Transverse colon (tissue), 4 donors: Measurements from ENCODE around the gene EHD4. TPM values are rescaled to one million over a fixed set of nuclear protein-coding genes. Genes with fewer than 3 reads are reported as not detected.

ENCODE experiments used
- DNase-seq: peaks from one replicate; pipeline ENCODE4 v3.0.0-alpha.2; 2019
- H3K27ac ChIP-seq, 4 donors: fragments of 200-600 bp; sonication (generic); 2 replicates each; pipeline ENCODE4 v1.5.1; 2016 to 2018; ENCODE audit warnings: inconsistent platforms in 4 of 4
- H3K27me3 ChIP-seq: fragments of 200-600 bp; sonication (generic); 2 replicates; pipeline ENCODE4 v1.5.1; 2017; ENCODE audit warnings: inconsistent platforms
- H3K36me3 ChIP-seq, 4 donors: fragments of 200-600 bp; sonication (generic); 2 replicates each; pipeline ENCODE4 v1.5.1; 2017 to 2019; ENCODE audit warnings: inconsistent platforms in 4 of 4
- H3K4me1 ChIP-seq, 4 donors: fragments of 200-600 bp; sonication (generic); 2 replicates each; pipeline ENCODE4 v1.5.1; 2017 to 2020; ENCODE audit warnings: inconsistent platforms in 4 of 4
- H3K4me3 ChIP-seq, 4 donors: fragments of 200-600 bp; sonication (generic); 1 replicate in 1 of 4; 2 replicates in 3 of 4; pipeline versions ENCODE4 v1.5.1 to v1.6.1; 2017 to 2019; ENCODE audit warnings: inconsistent platforms in 4 of 4
- H3K9me3 ChIP-seq, 2 donors: fragments of 200-600 bp; sonication (generic); 2 replicates each; pipeline ENCODE4 v1.5.1; 2017 to 2019; ENCODE audit warnings: inconsistent platforms in 2 of 2
- EP300 ChIP-seq: sonication (generic); formaldehyde crosslinking; IDR thresholded peaks from one replicate; pipeline ENCODE4 v1.6.1; 2017; ENCODE audit warnings: antibody characterized with exemption, low read depth
- POLR2A ChIP-seq: fragments of 450-650 bp; IDR thresholded peaks from one replicate; pipeline ENCODE4 v1.6.1; 2016; ENCODE audit warnings: antibody characterized with exemption, mild to moderate bottlenecking, moderate library complexity
- POLR2AphosphoS5 ChIP-seq, 3 donors: sonication (generic); formaldehyde crosslinking; IDR thresholded peaks; one replicate each; pipeline ENCODE4 v1.6.1; 2016; ENCODE audit warnings: antibody characterized with exemption in 3 of 3
- WGBS, 2 donors: methylation state at CpG; one replicate each; pipeline ENCODE4 v1.1.5; 2018; ENCODE audit warnings: low coverage in 1 of 2; 5-methylcytosine and 5-hydroxymethylcytosine counted together
- in situ Hi-C, 4 donors: fragments of 200-750 bp; cut with MboI; loops; one replicate each; pipeline versions ENCODE4 v1.15.0 to v1.15.1; 2017; ENCODE audit warnings: low sequenced_read_pairs in 3 of 4, low pct_ligation_motif_present in 1 of 4, low pct_unique_long_range_greater_than_20kb in 1 of 4
- intact Hi-C: fragments of 100-400 bp; cut with DNase I; formaldehyde crosslinking; loops from one replicate; pipeline ENCODE4 v1.15.1; 2023; ENCODE audit warnings: low total_unique reads
- total RNA-seq, 4 donors: library from RNA; depleted of rRNA; stranded (reverse); fragments of >200 nt; gene quantifications; one replicate each; pipeline ENCODE4 v1.1.0, GENCODE V29; 2016
- TF ChIP-seq, protein P1 (sequence below), 5 experiments: fragments of 200-600 bp in 3 of 5; fragments of 450-650 bp in 2 of 5; sonication (generic) in 3 of 5; IDR thresholded peaks; 1 replicate in 2 of 5; 2 replicates in 3 of 5; pipeline ENCODE4 v1.5.1; 2016 to 2017; ENCODE audit warnings: antibody characterized with exemption in 5 of 5, inconsistent platforms in 3 of 5, mild to moderate bottlenecking in 2 of 5, moderate library complexity in 1 of 5

EHD4 gene
- total RNA-seq, 4 donors from 2014 or later, result 16.9 to 55.4 (median 35.5) TPM

GRCh38 chr15:41984622-41985021 lies 12.3 kb upstream of the EHD4 start:
- H3K27ac ChIP-seq, result no peak overlapping the region
- no peaks in the 10 kb centered on the region for H3K27me3 ChIP-seq
- in situ Hi-C loops, result no loop called here
- no peaks in the 10 kb centered on the region for H3K9me3 ChIP-seq
- no peaks in the 10 kb centered on the region for H3K36me3 ChIP-seq
- H3K4me3 ChIP-seq, result no peak overlapping the region
- intact Hi-C loops, result no loop called here
- peak; percentile 1 for DNase-seq
- H3K4me1 ChIP-seq, result peaks cover 5 to 16% (median 15%) of the 10 kb centered on the region in 4 donors
- WGBS, 2 donors, result 86% methylated on average over 5 of the region's 5 CpGs; no CpG with 5 or more reads in 1 of the 2 donors
- TF ChIP-seq POLR2AphosphoS5 (IDR thresholded peaks at IDR 0.05), result no peak
- TF ChIP-seq, protein P1, sequence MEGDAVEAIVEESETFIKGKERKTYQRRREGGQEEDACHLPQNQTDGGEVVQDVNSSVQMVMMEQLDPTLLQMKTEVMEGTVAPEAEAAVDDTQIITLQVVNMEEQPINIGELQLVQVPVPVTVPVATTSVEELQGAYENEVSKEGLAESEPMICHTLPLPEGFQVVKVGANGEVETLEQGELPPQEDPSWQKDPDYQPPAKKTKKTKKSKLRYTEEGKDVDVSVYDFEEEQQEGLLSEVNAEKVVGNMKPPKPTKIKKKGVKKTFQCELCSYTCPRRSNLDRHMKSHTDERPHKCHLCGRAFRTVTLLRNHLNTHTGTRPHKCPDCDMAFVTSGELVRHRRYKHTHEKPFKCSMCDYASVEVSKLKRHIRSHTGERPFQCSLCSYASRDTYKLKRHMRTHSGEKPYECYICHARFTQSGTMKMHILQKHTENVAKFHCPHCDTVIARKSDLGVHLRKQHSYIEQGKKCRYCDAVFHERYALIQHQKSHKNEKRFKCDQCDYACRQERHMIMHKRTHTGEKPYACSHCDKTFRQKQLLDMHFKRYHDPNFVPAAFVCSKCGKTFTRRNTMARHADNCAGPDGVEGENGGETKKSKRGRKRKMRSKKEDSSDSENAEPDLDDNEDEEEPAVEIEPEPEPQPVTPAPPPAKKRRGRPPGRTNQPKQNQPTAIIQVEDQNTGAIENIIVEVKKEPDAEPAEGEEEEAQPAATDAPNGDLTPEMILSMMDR (IDR thresholded peaks at IDR 0.05), result no peak
- TF ChIP-seq EP300, result no peak
- no peak for TF ChIP-seq POLR2A

- no peaks in the 10 kb centered on the region for H3K36me3 ChIP-seq
- intact Hi-C loops, result no loop called here
- no peak overlapping the region for H3K4me3 ChIP-seq
- no peaks in the 10 kb centered on the region for H3K27me3 ChIP-seq
- H3K27ac ChIP-seq, result no peak overlapping the region
- peaks cover 5 to 16% (median 15%) of the 10 kb centered on the region in 4 donors for H3K4me1 ChIP-seq
- DNase-seq, result peak; percentile 7
- 83 to 85% methylated on average over 13 to 17 of the region's 17 CpGs for WGBS, 2 donors
- in situ Hi-C loops, result no loop called here
- TF ChIP-seq POLR2A (no peak), POLR2AphosphoS5 (IDR thresholded peaks at IDR 0.05) (no peak), EP300 (no peak)
- TF ChIP-seq, protein P1 (IDR thresholded peaks at IDR 0.05), result no peak
- H3K9me3 ChIP-seq, result no peaks in the 10 kb centered on the region
These were observed 11.5 kb upstream of the EHD4 start for GRCh38 chr15:41983621-41984571.

DNA sequence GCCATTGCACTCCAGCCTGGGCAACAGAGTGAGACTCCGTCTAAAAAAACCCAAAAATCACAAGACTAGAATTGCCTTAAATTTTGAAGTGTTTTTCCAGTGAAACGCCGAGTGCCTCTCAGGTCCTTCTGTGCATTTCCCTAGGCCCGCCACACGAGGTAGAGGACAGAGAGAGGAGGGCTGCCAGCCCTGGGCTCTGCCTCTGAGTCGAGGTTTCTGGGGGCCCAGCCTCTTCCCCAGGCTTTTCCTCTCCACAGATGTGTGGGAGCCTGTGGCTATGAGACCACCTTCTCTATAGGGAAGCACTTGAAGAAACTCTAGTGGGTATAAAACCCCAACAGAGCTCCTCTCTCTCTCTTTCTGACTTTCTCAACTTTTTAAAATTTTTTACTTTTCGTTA lies 10.9 kb upstream of the EHD4 start:
- Histone ChIP-seq H3K4me1 (peaks cover 5 to 16% (median 15%) of the 10 kb centered on the region in 4 donors), H3K9me3 (no peaks in the 10 kb centered on the region), H3K27me3 (no peaks in the 10 kb centered on the region), H3K36me3 (no peaks in the 10 kb centered on the region), H3K27ac (no peak overlapping the region), H3K4me3 (no peak overlapping the region)
- no peak for DNase-seq
- in situ Hi-C loops (no loop called here), intact Hi-C loops (no loop called here)
- 59 to 81% methylated on average over 3 to 7 of the region's 7 CpGs for WGBS, 2 donors
- TF ChIP-seq POLR2AphosphoS5 (IDR thresholded peaks at IDR 0.05), result no peak
- no peak for TF ChIP-seq EP300
- TF ChIP-seq, protein P1 (IDR thresholded peaks at IDR 0.05), result no peak
- TF ChIP-seq POLR2A, result no peak

DNA sequence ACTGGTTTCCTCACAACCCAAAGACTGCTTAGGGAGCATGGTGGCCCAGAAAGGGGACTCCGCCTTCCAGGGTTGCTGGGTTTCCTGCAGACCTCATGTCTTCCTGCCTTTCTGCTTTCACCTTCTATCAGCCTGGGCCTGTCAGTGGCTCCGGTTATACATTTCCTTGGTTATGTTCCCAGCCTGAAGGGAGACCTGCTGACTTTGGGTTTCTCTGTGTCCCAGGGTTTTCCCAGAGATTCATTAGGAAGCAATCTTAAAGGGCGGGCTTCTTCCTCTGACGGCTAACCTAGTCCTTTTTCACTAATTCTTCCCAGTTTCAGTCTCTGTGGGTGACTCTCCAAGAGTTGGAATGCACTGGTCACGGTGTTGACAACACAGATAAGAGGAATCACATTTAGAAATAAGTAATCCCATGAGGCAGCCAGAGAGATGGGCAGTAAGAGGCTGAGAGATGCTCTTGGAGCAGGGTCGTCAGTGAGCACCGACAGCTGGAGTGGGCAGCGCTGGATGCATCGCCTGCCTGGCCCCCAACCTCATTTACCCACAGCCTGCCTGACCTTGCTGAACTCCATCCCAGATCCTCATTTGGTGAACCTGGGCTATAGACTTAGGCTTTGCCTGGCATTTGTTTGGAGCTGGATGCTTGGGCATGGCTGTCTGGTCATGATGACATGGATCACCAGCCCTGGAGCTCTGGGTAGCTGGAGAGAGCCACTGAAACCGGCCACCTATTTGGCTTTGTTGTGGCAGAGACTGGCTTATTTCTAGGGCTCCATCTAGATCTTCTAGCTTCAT lies 10.0 kb upstream of the EHD4 start:
- 94 to 100% methylated on average over 1 to 10 of the region's 10 CpGs for WGBS, 2 donors

More for the DNA sequence above, 10.0 kb upstream of the EHD4 start:
- DNase-seq, result no peak
- no peaks in the 10 kb centered on the region for H3K27me3 ChIP-seq
- peaks cover 5 to 16% (median 15%) of the 10 kb centered on the region in 4 donors for H3K4me1 ChIP-seq
- no peaks in the 10 kb centered on the region for H3K9me3 ChIP-seq
- H3K4me3 ChIP-seq, result no peak overlapping the region
- H3K36me3 ChIP-seq, result no peaks in the 10 kb centered on the region
- in situ Hi-C loops (no loop called here), intact Hi-C loops (no loop called here)
- TF ChIP-seq POLR2AphosphoS5 (IDR thresholded peaks at IDR 0.05) (no peak), POLR2A (no peak), EP300 (no peak)
- TF ChIP-seq, protein P1 (IDR thresholded peaks at IDR 0.05), result no peak
- no peak overlapping the region for H3K27ac ChIP-seq
